ENCODE data around the gene PRPF8.
"Not testable (repeated sequence)": the region's sequence is repeated elsewhere in the genome, so short reads cannot be mapped to it uniquely, and the experiment has no call there.

Gene PRPF8

GRCh38 chr17:1690544-1691221 is 6.0 kb upstream of the PRPF8 start:
- no peak for TF ChIP-seq GATA1 (IDR thresholded peaks at IDR 0.05; ENCODE audit: low read depth, low read length)
- TF ChIP-seq POLR2A (IDR thresholded peaks at IDR 0.05; ENCODE audit: low read length), result no peak
- no peak for DNase-seq

- not testable (repeated sequence) for DNase-seq
These were observed 3.7 kb upstream of the PRPF8 start for GRCh38 chr17:1688405-1688804.

GRCh38 chr17:1686086-1686485 is 1.4 kb upstream of the PRPF8 start:
- TF ChIP-seq GATA1 (IDR thresholded peaks at IDR 0.05; ENCODE audit: low read depth, low read length) (no peak), POLR2A (IDR thresholded peaks at IDR 0.05; ENCODE audit: low read length) (no peak)
- no peak for DNase-seq

GRCh38 chr17:1683459-1683858 is 1.2 kb downstream of the PRPF8 start:
- DNase-seq, result peak in 1 of 2 experiments; percentile 40
- TF ChIP-seq GATA1 (IDR thresholded peaks at IDR 0.05; ENCODE audit: low read depth, low read length) (no peak), POLR2A (IDR thresholded peaks at IDR 0.05; ENCODE audit: low read length) (no peak)

- TF ChIP-seq GATA1 (IDR thresholded peaks at IDR 0.05; ENCODE audit: low read depth, low read length) (no peak), POLR2A (IDR thresholded peaks at IDR 0.05; ENCODE audit: low read length) (no peak)
- DNase-seq, result no peak
These were observed 8.3 kb downstream of the PRPF8 start for GRCh38 chr17:1676401-1676800.

GRCh38 chr17:1673041-1673785 is 11.5 kb downstream of the PRPF8 start:
- TF ChIP-seq POLR2A (IDR thresholded peaks at IDR 0.05; ENCODE audit: low read length) (no peak), GATA1 (IDR thresholded peaks at IDR 0.05; ENCODE audit: low read depth, low read length) (no peak)
- no peak for DNase-seq

GRCh38 chr17:1663934-1664333 is 20.7 kb downstream of the PRPF8 start:
- DNase-seq, result not testable (repeated sequence)

- no peak for DNase-seq
- TF ChIP-seq POLR2A (IDR thresholded peaks at IDR 0.05; ENCODE audit: low read length) (no peak), GATA1 (IDR thresholded peaks at IDR 0.05; ENCODE audit: low read depth, low read length) (no peak)
These were observed 23.6 kb downstream of the PRPF8 start for GRCh38 chr17:1661045-1661444.

- no peak for DNase-seq
- TF ChIP-seq POLR2A (IDR thresholded peaks at IDR 0.05; ENCODE audit: low read length), result no peak
- no peak for TF ChIP-seq GATA1 (IDR thresholded peaks at IDR 0.05; ENCODE audit: low read depth, low read length)
These were observed 26.6 kb downstream of the PRPF8 start for GRCh38 chr17:1658100-1658499.

- no peak for TF ChIP-seq GATA1 (IDR thresholded peaks at IDR 0.05; ENCODE audit: low read depth, low read length)
- no peak for TF ChIP-seq POLR2A (IDR thresholded peaks at IDR 0.05; ENCODE audit: low read length)
- DNase-seq, result no peak
These were observed 30.9 kb downstream of the PRPF8 start for GRCh38 chr17:1653735-1654134.

GRCh38 chr17:1652794-1653193 is 31.9 kb downstream of the PRPF8 start:
- DNase-seq, result not testable (repeated sequence)

GRCh38 chr17:1651559-1651844 is 33.2 kb downstream of the PRPF8 start:
- DNase-seq, result no peak
- TF ChIP-seq POLR2A (IDR thresholded peaks at IDR 0.05; ENCODE audit: low read length) (no peak), GATA1 (IDR thresholded peaks at IDR 0.05; ENCODE audit: low read depth, low read length) (no peak)

GRCh38 chr17:1650731-1651558 is 33.7 kb downstream of the PRPF8 start:
- no peak for TF ChIP-seq GATA1 (IDR thresholded peaks at IDR 0.05; ENCODE audit: low read depth, low read length)
- TF ChIP-seq POLR2A (IDR thresholded peaks at IDR 0.05; ENCODE audit: low read length), result no peak

GRCh38 chr17:1649844-1650501 is 34.7 kb downstream of the PRPF8 start, which contains the start of gene RILP:
Gene RILP, minus strand, starts transcription at chr17:1649866. Its CDS starts 62 bp downstream, at chr17:1649804.
- TF ChIP-seq GATA1 (IDR thresholded peaks at IDR 0.05; ENCODE audit: low read depth, low read length) (peak; percentile 53), POLR2A (IDR thresholded peaks at IDR 0.05; ENCODE audit: low read length) (no peak)
- peak; percentile 95 to 98 for DNase-seq

More at GRCh38 chr17:1650731-1651558, 33.7 kb downstream of the PRPF8 start:
- no peak for DNase-seq
